Stomach smooth muscle (tissue), 2 donors: ENCODE results near the gene SYNCRIP.
A peak's percentile ranks its signal among the peaks of the same experiment; 100 is the strongest.
"Not testable (repeated sequence)": the region's sequence is repeated elsewhere in the genome, so short reads cannot be mapped to it uniquely, and the experiment has no call there.

Experiments
- H3K27ac ChIP-seq: one replicate; pipeline ENCODE4 v1.7.0; 2013; ENCODE audit warnings: mild to moderate bottlenecking, low read length, inconsistent platforms
- H3K27me3 ChIP-seq, 2 donors: one replicate each; pipeline ENCODE4 v1.7.0; 2013; ENCODE audit warnings: low read length in 2 of 2; ENCODE audit not compliant: insufficient read depth in 2 of 2, control insufficient read depth in 1 of 2
- H3K36me3 ChIP-seq, 2 donors: one replicate each; pipeline ENCODE4 v1.7.0; 2013; ENCODE audit warnings: low read length in 2 of 2; ENCODE audit not compliant: control insufficient read depth in 2 of 2, insufficient read depth in 2 of 2
- H3K4me1 ChIP-seq: one replicate; pipeline ENCODE4 v1.7.0; 2013; ENCODE audit warnings: low read length; ENCODE audit not compliant: control insufficient read depth, insufficient read depth
- H3K4me3 ChIP-seq, 2 donors: one replicate each; pipeline ENCODE4 v1.7.0; 2013; ENCODE audit warnings: low read length in 2 of 2
- H3K9ac ChIP-seq, 2 donors: one replicate each; pipeline ENCODE4 v1.7.0; 2013; ENCODE audit warnings: low read length in 2 of 2, mild to moderate bottlenecking in 1 of 2
- H3K9me3 ChIP-seq, 2 donors: one replicate each; pipeline ENCODE4 v1.7.0; 2013; ENCODE audit warnings: low read length in 2 of 2; ENCODE audit not compliant: control insufficient read depth in 2 of 2
- donor health status: healthy.
- donor health status: Pancreatic carcinoma.

The SYNCRIP gene

GRCh38 chr6:85642774-85643536 lies at the start of gene SYNCRIP:
TSS of gene SYNCRIP (minus strand) at chr6:85642886. CDS start at chr6:85641439, 1,447 bp downstream.
- Histone ChIP-seq H3K9ac (peak within 1 kb of the TSS; percentile 94 to 98), H3K27ac (peak within 1 kb of the TSS; percentile 99), H3K9me3 (no peaks in the 10 kb centered on the region), H3K4me3 (peak within 1 kb of the TSS; percentile 81 to 98), H3K36me3 (peaks cover 2 to 9% of the 10 kb centered on the region in 2 donors), H3K4me1 (peaks cover 7% of the 10 kb centered on the region), H3K27me3 (no peaks in the 10 kb centered on the region)

GRCh38 chr6:85691478-85691877 lies 48.8 kb upstream of the SYNCRIP start:
- Histone ChIP-seq H3K27me3 (no peaks in the 10 kb centered on the region), H3K4me3 (no peak overlapping the region), H3K27ac (no peak overlapping the region), H3K4me1 (no peaks in the 10 kb centered on the region), H3K36me3 (no peaks in the 10 kb centered on the region), H3K9ac (no peak overlapping the region), H3K9me3 (no peaks in the 10 kb centered on the region)

GRCh38 chr6:85690071-85690470 lies 47.4 kb upstream of the SYNCRIP start:
- Histone ChIP-seq H3K9me3 (no peaks in the 10 kb centered on the region), H3K27me3 (no peaks in the 10 kb centered on the region), H3K4me3 (no peak overlapping the region), H3K4me1 (no peaks in the 10 kb centered on the region), H3K27ac (no peak overlapping the region), H3K9ac (no peak overlapping the region), H3K36me3 (no peaks in the 10 kb centered on the region)

GRCh38 chr6:85685713-85686112 lies 43.0 kb upstream of the SYNCRIP start:
- no peaks in the 10 kb centered on the region for H3K9me3 ChIP-seq
- H3K4me3 ChIP-seq: no peak overlapping the region
- H3K27me3 ChIP-seq: no peaks in the 10 kb centered on the region
- no peaks in the 10 kb centered on the region for H3K36me3 ChIP-seq
- no peak overlapping the region for H3K27ac ChIP-seq
- H3K4me1 ChIP-seq: no peaks in the 10 kb centered on the region
- H3K9ac ChIP-seq: no peak overlapping the region

- no peaks in the 10 kb centered on the region for H3K4me1 ChIP-seq
- H3K4me3 ChIP-seq: no peak overlapping the region
- no peak overlapping the region for H3K27ac ChIP-seq
- H3K9me3 ChIP-seq: no peaks in the 10 kb centered on the region
- H3K36me3 ChIP-seq: no peaks in the 10 kb centered on the region
- H3K9ac ChIP-seq: no peak overlapping the region
- H3K27me3 ChIP-seq: no peaks in the 10 kb centered on the region
Observed at GRCh38 chr6:85684809-85685171, 42.1 kb upstream of the SYNCRIP start.

GRCh38 chr6:85684133-85684808 lies 41.6 kb upstream of the SYNCRIP start:
- H3K27ac ChIP-seq: no peak overlapping the region
- no peaks in the 10 kb centered on the region for H3K36me3 ChIP-seq
- no peaks in the 10 kb centered on the region for H3K9me3 ChIP-seq
- no peaks in the 10 kb centered on the region for H3K4me1 ChIP-seq
- no peak overlapping the region for H3K9ac ChIP-seq
- H3K4me3 ChIP-seq: no peak overlapping the region
- no peaks in the 10 kb centered on the region for H3K27me3 ChIP-seq

GRCh38 chr6:85681899-85682298 lies 39.2 kb upstream of the SYNCRIP start:
- H3K4me3 ChIP-seq, H3K4me1 ChIP-seq, H3K27me3 ChIP-seq, H3K36me3 ChIP-seq, H3K9me3 ChIP-seq, H3K27ac ChIP-seq, H3K9ac ChIP-seq: not testable (repeated sequence)

GRCh38 chr6:85680388-85680787 lies 37.7 kb upstream of the SYNCRIP start:
- Histone ChIP-seq H3K9me3 (no peaks in the 10 kb centered on the region), H3K36me3 (peaks cover 0 to 2% of the 10 kb centered on the region in 2 donors), H3K9ac (no peak overlapping the region), H3K4me1 (peaks cover 4% of the 10 kb centered on the region), H3K4me3 (no peak overlapping the region), H3K27me3 (no peaks in the 10 kb centered on the region), H3K27ac (no peak overlapping the region)

GRCh38 chr6:85679445-85680123 lies 36.9 kb upstream of the SYNCRIP start:
- peak overlapping the region; percentile 11 for H3K27ac ChIP-seq
- peak overlapping the region; percentile 47 to 62 for H3K9ac ChIP-seq
- peaks cover 0 to 5% of the 10 kb centered on the region in 2 donors for H3K36me3 ChIP-seq
- no peaks in the 10 kb centered on the region for H3K9me3 ChIP-seq
- no peaks in the 10 kb centered on the region for H3K27me3 ChIP-seq
- H3K4me1 ChIP-seq: peaks cover 9% of the 10 kb centered on the region
- peak overlapping the region; percentile 75 to 91 for H3K4me3 ChIP-seq

GRCh38 chr6:85678602-85679444 lies 36.1 kb upstream of the SYNCRIP start:
- peak overlapping the region; percentile 89 for H3K27ac ChIP-seq
- H3K9me3 ChIP-seq: no peaks in the 10 kb centered on the region
- peaks cover 9% of the 10 kb centered on the region for H3K4me1 ChIP-seq
- peak overlapping the region; percentile 92 to 95 for H3K9ac ChIP-seq
- peak overlapping the region; percentile 91 for H3K4me3 ChIP-seq
- no peaks in the 10 kb centered on the region for H3K27me3 ChIP-seq
- H3K36me3 ChIP-seq: peaks cover 0 to 5% of the 10 kb centered on the region in 2 donors
